ENCODE measurements around the gene GRIN2D.

The GRIN2D gene

GRCh38 chr19:48398375-48399235, 5.1 kb downstream of the GRIN2D start:
- peak; percentile 72 to 73 for DNase-seq

GRCh38 chr19:48400018-48400742, 6.7 kb downstream of the GRIN2D start:
- no peak for DNase-seq

- no peak for DNase-seq
These were observed 7.8 kb downstream of the GRIN2D start for GRCh38 chr19:48401287-48401686.

GRCh38 chr19:48403606-48404005, 10.1 kb downstream of the GRIN2D start:
- DNase-seq = peak in 1 of 2 experiments; percentile 19

- no peak for DNase-seq
These were observed 11.7 kb downstream of the GRIN2D start for GRCh38 chr19:48405010-48405659.

- no peak for DNase-seq
These were observed 12.4 kb downstream of the GRIN2D start for GRCh38 chr19:48405850-48406249.

- no peak for DNase-seq
These were observed 20.6 kb downstream of the GRIN2D start for GRCh38 chr19:48413879-48414587.

- peak; percentile 62 to 63 for DNase-seq
These were observed 21.9 kb downstream of the GRIN2D start for GRCh38 chr19:48415395-48415794.

GRCh38 chr19:48415806-48416221, 22.3 kb downstream of the GRIN2D start:
- DNase-seq = no peak

GRCh38 chr19:48417421-48417820, 24.0 kb downstream of the GRIN2D start:
- DNase-seq = no peak

- no peak for DNase-seq
These were observed 25.0 kb downstream of the GRIN2D start for GRCh38 chr19:48418317-48419064.

- DNase-seq = peak; percentile 57
These were observed 25.9 kb downstream of the GRIN2D start for GRCh38 chr19:48419158-48419920.

GRCh38 chr19:48421548-48421947, 28.1 kb downstream of the GRIN2D start:
- no peak for DNase-seq

GRCh38 chr19:48424694-48425219, 31.3 kb downstream of the GRIN2D start:
- no peak for DNase-seq

- DNase-seq = no peak
These were observed 35.2 kb downstream of the GRIN2D start for GRCh38 chr19:48428670-48429069.

- DNase-seq = no peak
These were observed 39.9 kb downstream of the GRIN2D start for GRCh38 chr19:48433337-48433736.

GRCh38 chr19:48436586-48436985, 43.1 kb downstream of the GRIN2D start:
- no peak for DNase-seq

GRCh38 chr19:48441360-48442050, 48.0 kb downstream of the GRIN2D start:
- DNase-seq = no peak

- DNase-seq = no peak
These were observed 48.9 kb downstream of the GRIN2D start for GRCh38 chr19:48442116-48443035.
